Activated T-helper 2 cell treated with anti-CD3 and anti-CD28 coated beads, Interferon-gamma antibody, Interleukin-2, Interleukin-4, amounts not matched to agents 10 μg/mL and 5 μg/mL and 100 μg/mL, durations not matched to agents 14 hours and 24 hours and 36 hours (primary cell): ENCODE results near the gene DDRGK1. TPM values are rescaled to one million over a fixed set of nuclear protein-coding genes. Genes with fewer than 3 reads are reported as not detected.

Source experiments
- DNase-seq: peaks from one replicate; pipeline ENCODE4 v3.0.0; 2021; ENCODE audit warnings: low spot score
- H3K27ac Mint-ChIP-seq: one replicate; pipeline ENCODE4 v1.8.0; 2021; ENCODE audit warnings: mixed read lengths
- H3K27me3 Mint-ChIP-seq: one replicate; pipeline ENCODE4 v1.8.0; 2021; ENCODE audit warnings: low read depth, mixed read lengths
- H3K36me3 Mint-ChIP-seq: one replicate; pipeline ENCODE4 v1.8.0; 2021; ENCODE audit warnings: low read depth, mixed read lengths
- H3K4me1 Mint-ChIP-seq: one replicate; pipeline ENCODE4 v1.8.0; 2021; ENCODE audit warnings: low read depth, mixed read lengths
- H3K4me3 Mint-ChIP-seq: one replicate; pipeline ENCODE4 v1.8.0; 2021; ENCODE audit warnings: low read depth, mild to moderate bottlenecking, moderate library complexity, mixed read lengths
- H3K9me3 Mint-ChIP-seq: one replicate; pipeline ENCODE4 v1.8.0; 2021; ENCODE audit warnings: mixed read lengths
- intact Hi-C: fragments of 100-400 bp; cut with micrococcal nuclease; formaldehyde crosslinking; loops from one replicate; pipeline ENCODE4 v1.15.1; 2023
- total RNA-seq: library from RNA; stranded (reverse); gene quantifications from 2 replicates; pipeline ENCODE4 v1.2.3, GENCODE V29; 2022

The DDRGK1 gene
- total RNA-seq, 1 donor from 2014 or later = 69.2 TPM

DNA sequence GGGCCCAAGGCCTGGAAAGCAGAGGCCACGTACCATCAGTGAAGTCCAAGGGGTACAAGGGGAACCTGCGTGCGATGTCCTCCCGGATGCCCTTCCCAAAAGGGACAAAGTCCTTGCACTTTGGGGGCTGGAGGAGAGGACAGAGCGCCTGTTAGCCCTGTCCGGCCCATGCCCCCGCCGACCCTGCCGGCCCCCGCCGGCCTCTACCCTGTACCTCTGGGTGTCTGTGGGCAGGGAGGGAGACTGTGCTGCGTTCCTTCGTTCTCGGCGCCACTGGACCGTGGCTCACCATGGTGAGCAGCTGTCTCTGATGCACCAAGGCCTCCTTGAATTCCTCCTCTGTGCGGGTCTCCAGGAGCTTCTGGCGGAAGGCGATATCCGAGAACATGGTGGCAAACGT lies 26.6 kb upstream of the DDRGK1 start:
- intact Hi-C loops = no loop called here
- H3K9me3 Mint-ChIP-seq = no peaks in the 10 kb centered on the region
- no peak for DNase-seq

DNA sequence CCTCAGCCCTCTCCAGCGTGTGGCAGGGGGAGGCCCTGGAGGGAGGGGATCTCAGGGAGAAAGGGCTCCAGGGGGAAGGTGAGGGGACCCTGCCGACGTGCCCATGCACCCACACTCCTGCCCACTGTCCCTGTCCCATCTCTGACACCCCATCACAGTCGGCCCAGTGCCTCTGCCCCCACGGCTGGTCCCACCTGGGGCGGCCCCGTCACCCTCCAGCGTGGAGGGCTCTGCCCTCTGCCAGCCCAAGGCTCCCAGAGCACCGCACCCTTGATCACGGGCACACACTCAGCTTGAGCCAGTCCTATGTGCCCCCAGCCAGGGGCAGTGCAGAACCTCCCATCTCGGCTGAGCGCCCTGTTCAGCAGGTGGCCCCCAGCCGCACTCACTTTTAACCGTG lies 25.3 kb upstream of the DDRGK1 start:
- Mint-ChIP-seq H3K4me3 (no peak overlapping the region), H3K9me3 (no peaks in the 10 kb centered on the region), H3K27ac (no peak overlapping the region), H3K36me3 (no peaks in the 10 kb centered on the region), H3K4me1 (no peaks in the 10 kb centered on the region), H3K27me3 (no peaks in the 10 kb centered on the region)
- intact Hi-C loops = no loop called here
- no peak for DNase-seq

More for the DNA sequence above, 26.6 kb upstream of the DDRGK1 start:
- H3K4me1 Mint-ChIP-seq = peaks cover 1% of the 10 kb centered on the region
- no peaks in the 10 kb centered on the region for H3K36me3 Mint-ChIP-seq
- H3K27ac Mint-ChIP-seq = no peak overlapping the region
- H3K27me3 Mint-ChIP-seq = peaks cover 3% of the 10 kb centered on the region
- no peak overlapping the region for H3K4me3 Mint-ChIP-seq

DNA sequence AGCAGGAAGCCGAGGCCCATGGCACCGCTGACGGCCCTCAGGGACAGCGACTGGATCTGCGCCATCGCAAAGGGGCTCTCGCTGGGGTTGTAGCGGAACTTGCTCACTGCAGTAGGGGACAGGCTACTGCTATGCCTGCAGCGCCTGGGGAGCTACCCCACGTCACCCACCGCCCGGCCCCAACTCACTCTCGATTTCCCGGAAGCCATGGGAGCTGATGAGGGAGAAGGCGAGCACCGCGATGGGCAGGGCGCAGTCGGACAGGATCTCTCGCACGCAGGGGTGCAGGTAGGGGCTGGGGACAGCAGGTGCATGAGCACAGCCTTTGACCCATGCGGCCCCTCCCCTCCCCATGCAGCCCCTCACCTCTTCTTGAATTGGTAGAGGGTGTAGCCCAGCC lies 24.7 kb upstream of the DDRGK1 start:
- Mint-ChIP-seq H3K4me1 (no peaks in the 10 kb centered on the region), H3K27me3 (no peaks in the 10 kb centered on the region), H3K9me3 (no peaks in the 10 kb centered on the region), H3K36me3 (no peaks in the 10 kb centered on the region), H3K4me3 (no peak overlapping the region), H3K27ac (no peak overlapping the region)
- intact Hi-C loops = no loop called here
- DNase-seq = no peak

DNA sequence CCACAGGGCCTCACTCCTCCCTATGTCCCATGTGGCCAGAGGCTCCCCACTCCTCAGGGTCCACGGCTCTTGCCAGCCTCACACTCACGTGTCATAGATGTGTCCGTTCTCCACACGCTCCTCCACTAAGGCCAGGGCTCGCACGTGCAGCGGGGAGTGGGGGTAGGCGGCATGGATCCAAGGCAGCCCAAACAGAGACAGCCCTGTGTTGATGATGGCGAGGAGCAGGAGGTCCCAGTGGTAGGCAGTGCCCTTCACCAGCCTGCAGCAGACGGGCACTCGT lies 24.2 kb upstream of the DDRGK1 start:
- no peaks in the 10 kb centered on the region for H3K36me3 Mint-ChIP-seq
- no peak overlapping the region for H3K4me3 Mint-ChIP-seq
- no peaks in the 10 kb centered on the region for H3K9me3 Mint-ChIP-seq
- no peaks in the 10 kb centered on the region for H3K27me3 Mint-ChIP-seq
- H3K27ac Mint-ChIP-seq = no peak overlapping the region
- no peak for DNase-seq
- intact Hi-C loops = no loop called here
- no peaks in the 10 kb centered on the region for H3K4me1 Mint-ChIP-seq

GRCh38 chr20:3227936-3228749 lies 23.7 kb upstream of the DDRGK1 start:
- intact Hi-C loops = no loop called here
- Mint-ChIP-seq H3K9me3 (no peaks in the 10 kb centered on the region), H3K4me1 (peaks cover 1% of the 10 kb centered on the region), H3K4me3 (no peak overlapping the region), H3K27me3 (no peaks in the 10 kb centered on the region), H3K36me3 (peaks cover 5% of the 10 kb centered on the region), H3K27ac (no peak overlapping the region)
- no peak for DNase-seq

DNA sequence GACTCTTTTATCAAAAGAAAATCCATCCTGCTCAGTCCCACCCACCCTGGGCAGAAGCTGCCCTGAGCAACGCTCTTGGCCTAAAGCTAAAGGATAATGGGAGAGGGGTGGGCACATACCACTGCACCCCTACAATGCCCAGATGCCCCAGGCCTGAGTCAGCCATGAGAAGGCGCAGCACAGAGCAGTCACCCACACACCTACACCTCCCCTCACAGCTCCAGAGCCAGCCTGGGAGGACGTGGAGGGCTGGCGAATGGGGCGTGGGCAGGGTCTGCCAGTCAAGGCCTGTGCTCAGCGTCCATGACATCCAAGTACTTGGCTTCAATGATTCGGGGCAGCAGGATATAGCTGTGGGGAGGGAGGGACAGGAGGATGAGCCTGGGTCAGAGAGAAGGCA lies 23.0 kb upstream of the DDRGK1 start:
- intact Hi-C loops = no loop called here
- Mint-ChIP-seq H3K36me3 (peaks cover 9% of the 10 kb centered on the region), H3K27me3 (no peaks in the 10 kb centered on the region), H3K4me1 (peaks cover 4% of the 10 kb centered on the region), H3K4me3 (no peak overlapping the region), H3K9me3 (no peaks in the 10 kb centered on the region), H3K27ac (no peak overlapping the region)
- no peak for DNase-seq

- Mint-ChIP-seq H3K27me3 (no peaks in the 10 kb centered on the region), H3K36me3 (peaks cover 9% of the 10 kb centered on the region), H3K4me1 (peaks cover 4% of the 10 kb centered on the region), H3K9me3 (no peaks in the 10 kb centered on the region), H3K27ac (no peak overlapping the region), H3K4me3 (no peak overlapping the region)
- no peak for DNase-seq
- intact Hi-C loops = no loop called here
Measured at GRCh38 chr20:3226864-3227263, 22.4 kb upstream of the DDRGK1 start.

DNA sequence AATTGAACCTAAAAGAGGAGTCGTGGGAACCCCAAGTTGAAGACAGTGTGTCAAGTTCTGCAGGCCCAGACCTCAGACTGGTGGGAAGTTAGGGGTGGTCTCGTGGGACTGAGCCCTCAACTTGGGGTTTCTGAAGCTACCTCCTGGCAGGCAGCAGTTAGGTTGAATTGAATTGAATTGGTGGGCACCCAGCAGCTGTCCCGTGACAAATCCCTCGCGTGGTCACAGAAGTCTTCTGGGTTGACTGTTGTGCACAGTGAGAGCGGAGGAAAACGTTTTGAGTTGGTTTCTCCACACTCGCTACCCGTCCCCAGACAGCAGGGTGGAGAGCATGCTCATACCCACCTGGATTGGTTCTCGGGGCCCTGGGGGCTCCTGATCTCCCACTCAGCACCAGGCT lies 21.6 kb upstream of the DDRGK1 start:
- no peak overlapping the region for H3K27ac Mint-ChIP-seq
- no peaks in the 10 kb centered on the region for H3K9me3 Mint-ChIP-seq
- DNase-seq = no peak
- peaks cover 4% of the 10 kb centered on the region for H3K4me1 Mint-ChIP-seq
- H3K36me3 Mint-ChIP-seq = peaks cover 17% of the 10 kb centered on the region
- no peaks in the 10 kb centered on the region for H3K27me3 Mint-ChIP-seq
- intact Hi-C loops = no loop called here
- H3K4me3 Mint-ChIP-seq = no peak overlapping the region

- intact Hi-C loops = no loop called here
- Mint-ChIP-seq H3K4me1 (peaks cover 4% of the 10 kb centered on the region), H3K9me3 (no peaks in the 10 kb centered on the region), H3K4me3 (no peak overlapping the region), H3K27me3 (no peaks in the 10 kb centered on the region), H3K36me3 (peaks cover 28% of the 10 kb centered on the region), H3K27ac (no peak overlapping the region)
- no peak for DNase-seq
Measured at GRCh38 chr20:3224681-3225421, 20.4 kb upstream of the DDRGK1 start.

GRCh38 chr20:3223994-3224680 lies 19.7 kb upstream of the DDRGK1 start:
- no peak overlapping the region for H3K4me3 Mint-ChIP-seq
- peaks cover 4% of the 10 kb centered on the region for H3K4me1 Mint-ChIP-seq
- intact Hi-C loops = no loop called here
- no peaks in the 10 kb centered on the region for H3K27me3 Mint-ChIP-seq
- H3K36me3 Mint-ChIP-seq = peaks cover 28% of the 10 kb centered on the region
- no peaks in the 10 kb centered on the region for H3K9me3 Mint-ChIP-seq
- no peak overlapping the region for H3K27ac Mint-ChIP-seq
- DNase-seq = no peak

DNA sequence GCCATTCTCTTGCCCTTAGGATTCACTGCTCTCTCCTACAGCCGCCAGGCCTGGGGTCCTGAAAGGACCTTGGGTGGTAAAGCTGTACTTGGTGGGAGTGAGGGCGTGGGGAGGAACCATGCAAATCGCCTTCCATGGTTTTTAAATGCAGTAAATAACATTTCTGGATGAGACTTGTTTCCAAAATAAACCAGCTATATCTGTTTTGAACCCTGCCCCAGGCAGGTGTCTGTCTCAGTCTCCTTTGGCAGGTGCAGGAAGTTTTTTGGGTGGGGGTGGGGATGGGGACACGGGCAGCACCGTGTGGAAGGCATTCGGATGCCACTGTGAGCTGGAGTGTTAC lies 19.1 kb upstream of the DDRGK1 start:
- Mint-ChIP-seq H3K4me3 (no peak overlapping the region), H3K36me3 (peaks cover 28% of the 10 kb centered on the region), H3K27ac (no peak overlapping the region), H3K9me3 (no peaks in the 10 kb centered on the region), H3K27me3 (no peaks in the 10 kb centered on the region), H3K4me1 (peaks cover 4% of the 10 kb centered on the region)
- intact Hi-C loops = no loop called here
- DNase-seq = no peak

DNA sequence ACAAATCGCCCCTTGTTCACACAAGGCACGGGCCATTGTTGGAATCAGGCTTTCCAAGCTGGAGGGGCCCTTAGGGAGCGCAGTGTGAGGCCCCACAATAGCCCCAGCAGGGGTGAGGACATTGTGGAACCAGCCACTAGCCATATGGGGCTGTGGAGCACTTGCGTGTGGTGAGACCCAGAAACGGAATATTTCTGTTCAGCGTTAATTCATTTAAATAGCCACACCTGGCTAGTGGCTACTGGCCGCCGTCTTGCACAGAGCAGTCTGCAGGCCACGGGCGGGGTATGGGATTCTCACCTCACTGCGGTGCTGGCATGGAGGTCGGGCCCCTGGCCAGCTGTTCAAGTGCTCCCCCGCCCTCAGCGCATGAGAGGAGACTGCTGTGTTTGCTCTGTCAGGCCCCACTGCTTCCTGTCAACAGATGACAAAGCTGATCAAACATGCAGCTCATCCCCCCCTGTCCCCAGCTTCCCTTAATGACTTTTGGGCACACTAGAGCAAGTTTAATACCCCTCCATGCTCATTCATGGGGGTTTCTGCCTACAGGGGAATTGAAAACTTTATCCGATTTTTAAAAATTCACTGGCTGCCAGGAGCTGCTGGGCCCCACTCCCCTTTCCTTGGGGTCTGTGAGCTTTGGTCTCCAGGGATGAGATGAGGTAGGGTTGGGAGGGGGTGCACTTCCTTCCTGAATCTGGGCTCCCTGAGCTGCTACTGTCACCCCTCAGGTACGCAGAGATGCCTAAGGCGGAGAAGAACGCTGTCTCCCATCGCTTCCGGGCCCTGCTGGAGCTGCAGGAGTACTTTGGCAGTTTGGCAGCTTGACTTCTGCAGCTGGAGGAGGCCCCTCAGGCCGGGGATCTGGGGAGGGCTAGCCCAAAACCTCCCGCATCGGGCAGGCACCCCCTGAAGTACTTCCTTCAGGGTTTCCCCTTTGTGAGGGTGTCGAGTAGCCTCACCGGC lies 18.4 kb upstream of the DDRGK1 start:
- no peaks in the 10 kb centered on the region for H3K9me3 Mint-ChIP-seq
- peaks cover 4% of the 10 kb centered on the region for H3K4me1 Mint-ChIP-seq
- no peak overlapping the region for H3K4me3 Mint-ChIP-seq
- H3K27ac Mint-ChIP-seq = no peak overlapping the region
- no peaks in the 10 kb centered on the region for H3K27me3 Mint-ChIP-seq
- intact Hi-C loops = no loop called here
- DNase-seq = no peak
- H3K36me3 Mint-ChIP-seq = peaks cover 28% of the 10 kb centered on the region
